Activated naive CD8-positive, alpha-beta T cell treated with anti-CD3 and anti-CD28 coated beads for 36 hours (primary cell): ENCODE results near the gene RNF148. TPM values are rescaled to one million over a fixed set of nuclear protein-coding genes. Genes with fewer than 3 reads are reported as not detected.
"Not testable (repeated sequence)": the region's sequence is repeated elsewhere in the genome, so short reads cannot be mapped to it uniquely, and the experiment has no call there.

Experiments
- DNase-seq: peaks from one replicate; pipeline ENCODE4 v3.0.0; 2021
- H3K27ac Mint-ChIP-seq: one replicate; pipeline ENCODE4 v1.8.0; 2022; ENCODE audit warnings: mild to moderate bottlenecking, moderate library complexity, mixed read lengths
- H3K27me3 Mint-ChIP-seq: one replicate; pipeline ENCODE4 v1.8.0; 2022; ENCODE audit warnings: mild to moderate bottlenecking, mixed read lengths
- H3K36me3 Mint-ChIP-seq: one replicate; pipeline ENCODE4 v1.8.0; 2021; ENCODE audit warnings: mild to moderate bottlenecking, mixed read lengths
- H3K4me1 Mint-ChIP-seq: one replicate; pipeline ENCODE4 v1.8.0; 2021; ENCODE audit warnings: mixed read lengths
- H3K4me3 Mint-ChIP-seq: one replicate; pipeline ENCODE4 v1.8.0; 2022; ENCODE audit warnings: mild to moderate bottlenecking, moderate library complexity, mixed read lengths
- H3K9me3 Mint-ChIP-seq: one replicate; pipeline ENCODE4 v1.8.0; 2022; ENCODE audit warnings: mixed read lengths
- total RNA-seq, 2 experiments: library from RNA; stranded (reverse); gene quantifications; one replicate each; pipeline ENCODE4 v1.2.3, GENCODE V29; 2021

Gene RNF148
- total RNA-seq, 2 experiments from 2014 or later, result not detected

DNA sequence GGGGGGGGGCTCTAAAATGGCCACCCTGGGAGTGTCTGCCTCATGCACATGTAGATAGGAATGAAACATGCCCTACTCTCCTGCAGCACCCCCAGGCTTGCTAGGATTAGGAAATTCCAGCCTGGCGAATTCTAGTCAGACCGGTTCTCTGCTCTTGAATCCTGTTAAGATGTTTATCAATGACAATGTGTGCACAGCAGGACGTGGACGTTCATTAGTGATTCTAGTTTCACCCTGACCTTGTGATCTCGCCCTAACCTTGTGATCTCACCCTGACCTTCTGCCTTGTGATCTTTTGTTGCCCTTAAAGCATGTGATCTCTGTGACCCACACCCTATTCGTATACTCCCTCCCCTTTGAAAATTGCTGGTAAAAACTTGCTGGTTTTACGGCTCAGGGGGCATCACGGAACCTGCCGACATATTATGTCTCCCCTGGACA is 23.4 kb downstream of the RNF148 start:
- not testable (repeated sequence) for H3K4me3 Mint-ChIP-seq, H3K27me3 Mint-ChIP-seq, H3K27ac Mint-ChIP-seq, H3K36me3 Mint-ChIP-seq, H3K9me3 Mint-ChIP-seq, H3K4me1 Mint-ChIP-seq, DNase-seq

DNA sequence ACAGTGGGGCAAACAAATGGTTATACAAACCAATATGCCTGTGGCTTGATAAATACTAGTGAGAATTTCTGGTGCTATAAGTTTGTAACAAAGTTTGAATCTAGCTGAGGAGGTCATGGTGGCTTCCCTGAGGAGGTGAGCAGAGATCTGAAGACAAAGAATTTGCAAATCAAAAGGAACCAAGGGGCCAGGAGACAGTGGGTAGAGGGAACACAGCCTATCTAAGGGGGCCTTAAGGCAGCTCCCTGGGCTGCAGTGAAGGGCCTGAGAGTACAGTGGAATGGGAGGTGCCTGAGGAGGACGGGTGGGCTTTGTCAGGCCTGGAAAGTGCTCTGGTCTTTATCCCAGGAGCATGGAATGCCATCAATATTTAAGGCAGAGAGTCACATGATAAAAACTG is 25.6 kb downstream of the RNF148 start:
- no peaks in the 10 kb centered on the region for H3K9me3 Mint-ChIP-seq
- no peak for DNase-seq
- H3K27ac Mint-ChIP-seq, result no peak overlapping the region
- no peak overlapping the region for H3K4me3 Mint-ChIP-seq
- no peaks in the 10 kb centered on the region for H3K36me3 Mint-ChIP-seq
- H3K4me1 Mint-ChIP-seq, result no peaks in the 10 kb centered on the region
- H3K27me3 Mint-ChIP-seq, result no peaks in the 10 kb centered on the region

DNA sequence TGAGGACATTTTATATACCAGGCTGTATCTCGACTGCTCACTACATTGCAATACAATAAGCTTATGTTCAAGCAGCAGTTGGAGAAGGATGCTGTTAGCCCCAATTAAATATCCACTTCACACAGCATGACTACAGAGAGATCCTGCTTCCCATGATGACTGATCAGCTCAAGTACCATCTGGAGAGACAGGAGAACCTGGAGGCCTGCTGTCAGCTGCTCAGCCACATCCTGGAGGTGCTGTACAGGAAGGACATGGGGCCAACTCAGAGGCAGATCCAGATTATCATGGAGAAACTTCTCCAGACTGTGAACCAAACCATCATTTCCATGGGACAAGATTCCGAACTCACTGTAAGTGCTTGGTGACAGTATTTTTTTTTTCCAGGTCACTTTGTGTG is 26.3 kb downstream of the RNF148 start:
- H3K9me3 Mint-ChIP-seq, result no peaks in the 10 kb centered on the region
- no peak overlapping the region for H3K4me3 Mint-ChIP-seq
- DNase-seq, result no peak
- H3K27me3 Mint-ChIP-seq, result no peaks in the 10 kb centered on the region
- no peaks in the 10 kb centered on the region for H3K36me3 Mint-ChIP-seq
- no peaks in the 10 kb centered on the region for H3K4me1 Mint-ChIP-seq
- H3K27ac Mint-ChIP-seq, result no peak overlapping the region

DNA sequence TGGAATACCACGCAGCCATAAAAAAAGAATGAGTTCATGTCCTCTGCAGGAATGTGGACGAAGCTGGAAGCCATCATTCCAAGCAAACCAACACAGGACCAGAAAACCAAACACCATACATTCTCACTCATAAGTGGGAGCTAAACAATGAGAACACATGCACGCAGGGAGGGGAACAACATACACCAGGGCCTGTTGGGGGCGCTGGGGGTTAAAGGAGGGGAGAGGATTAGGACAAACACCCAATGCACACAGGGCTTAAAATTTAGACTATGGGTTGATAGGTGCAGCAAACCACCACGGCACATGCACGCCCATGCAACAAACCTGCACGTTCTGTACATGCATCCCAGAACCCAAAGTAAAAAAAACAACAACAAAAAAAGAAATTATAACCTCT is 27.1 kb downstream of the RNF148 start:
- Mint-ChIP-seq H3K27me3 (no peaks in the 10 kb centered on the region), H3K4me3 (no peak overlapping the region), H3K9me3 (no peaks in the 10 kb centered on the region), H3K36me3 (no peaks in the 10 kb centered on the region), H3K27ac (no peak overlapping the region), H3K4me1 (no peaks in the 10 kb centered on the region)
- DNase-seq, result no peak

DNA sequence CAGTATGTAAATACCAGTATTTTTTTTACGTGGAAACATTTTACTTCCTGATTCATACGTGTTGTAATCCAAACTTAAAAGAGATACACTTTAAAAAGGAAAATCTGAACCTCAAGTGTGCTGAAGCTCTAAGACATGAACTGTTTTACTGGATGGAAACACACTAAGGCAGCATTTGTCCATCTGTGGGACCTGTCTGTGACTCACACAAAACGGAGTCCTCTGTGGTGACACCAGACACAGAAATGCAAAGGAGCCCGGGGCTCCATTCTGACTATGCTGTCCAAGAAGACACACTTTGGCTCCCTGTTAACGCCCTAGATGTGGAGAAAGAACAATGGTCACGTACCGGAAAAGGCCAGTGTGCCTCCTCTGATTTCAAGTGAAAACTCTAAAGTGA is 27.7 kb downstream of the RNF148 start:
- H3K27me3 Mint-ChIP-seq, result no peaks in the 10 kb centered on the region
- no peaks in the 10 kb centered on the region for H3K36me3 Mint-ChIP-seq
- no peak overlapping the region for H3K4me3 Mint-ChIP-seq
- H3K9me3 Mint-ChIP-seq, result no peaks in the 10 kb centered on the region
- DNase-seq, result no peak
- no peaks in the 10 kb centered on the region for H3K4me1 Mint-ChIP-seq
- H3K27ac Mint-ChIP-seq, result no peak overlapping the region

DNA sequence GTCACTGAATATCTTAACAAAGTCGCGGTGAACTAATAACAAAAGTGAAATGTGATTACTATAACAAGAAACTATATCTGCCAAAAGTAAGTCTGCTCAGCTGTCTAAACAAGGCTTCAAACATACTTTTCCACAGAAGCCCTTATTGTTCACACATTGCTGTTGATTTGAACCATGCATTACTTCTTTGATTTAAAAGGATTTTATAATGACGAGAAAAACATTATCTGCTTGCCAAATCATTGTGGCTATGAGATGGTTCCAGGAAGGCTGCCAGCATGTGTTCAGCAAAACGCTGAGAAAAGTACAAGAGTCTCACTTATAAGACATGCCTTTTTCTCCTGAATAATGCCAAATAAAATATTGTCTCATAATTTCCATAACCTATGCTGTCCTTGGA is 28.2 kb downstream of the RNF148 start:
- no peak overlapping the region for H3K4me3 Mint-ChIP-seq
- no peaks in the 10 kb centered on the region for H3K4me1 Mint-ChIP-seq
- H3K36me3 Mint-ChIP-seq, result no peaks in the 10 kb centered on the region
- no peak overlapping the region for H3K27ac Mint-ChIP-seq
- no peaks in the 10 kb centered on the region for H3K9me3 Mint-ChIP-seq
- DNase-seq, result no peak
- no peaks in the 10 kb centered on the region for H3K27me3 Mint-ChIP-seq

DNA sequence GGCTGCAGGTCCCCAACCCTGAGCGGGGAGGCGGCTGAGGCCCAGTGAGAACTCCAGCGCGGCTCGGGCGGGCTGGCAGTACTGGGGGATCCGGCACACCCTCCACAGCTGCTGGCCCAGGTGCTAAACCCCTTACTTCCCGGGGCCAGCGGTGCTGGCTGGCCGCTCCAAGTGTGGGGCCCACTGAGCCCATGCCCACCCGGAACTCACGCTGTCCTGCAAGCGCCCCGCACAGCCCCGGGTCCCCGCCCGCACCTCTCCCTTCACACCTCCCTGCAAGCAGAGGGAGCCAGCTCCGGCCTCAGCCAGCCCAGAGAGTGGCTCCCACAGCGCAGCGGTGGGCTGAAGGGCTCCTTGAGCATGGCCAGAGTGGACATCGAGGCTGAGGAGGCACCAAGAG is 28.8 kb downstream of the RNF148 start:
- no peaks in the 10 kb centered on the region for H3K4me1 Mint-ChIP-seq
- no peak overlapping the region for H3K27ac Mint-ChIP-seq
- no peak overlapping the region for H3K4me3 Mint-ChIP-seq
- H3K9me3 Mint-ChIP-seq, result no peaks in the 10 kb centered on the region
- H3K27me3 Mint-ChIP-seq, result no peaks in the 10 kb centered on the region
- no peaks in the 10 kb centered on the region for H3K36me3 Mint-ChIP-seq
- no peak for DNase-seq

DNA sequence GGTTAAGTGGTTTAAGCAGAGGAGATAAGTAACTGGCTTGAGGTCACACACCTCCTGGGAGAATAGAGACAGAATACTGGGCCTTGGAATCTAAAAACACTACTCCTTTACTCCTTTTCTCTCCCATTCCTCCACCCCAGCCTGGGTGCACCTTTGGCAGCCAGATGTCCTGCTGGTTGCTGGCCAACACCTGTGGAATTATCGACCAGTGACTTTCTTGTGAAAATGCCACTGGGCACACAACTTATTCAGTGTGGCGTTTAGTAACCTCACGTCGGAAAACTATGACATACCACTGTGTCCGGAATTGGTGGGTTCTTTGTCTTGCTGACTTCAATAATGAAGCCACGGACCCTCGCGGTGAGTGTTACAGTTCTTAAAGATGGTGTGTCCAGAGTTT is 30.2 kb downstream of the RNF148 start:
- H3K27me3 Mint-ChIP-seq, result no peaks in the 10 kb centered on the region
- H3K27ac Mint-ChIP-seq, result no peak overlapping the region
- H3K36me3 Mint-ChIP-seq, result no peaks in the 10 kb centered on the region
- no peak for DNase-seq
- no peaks in the 10 kb centered on the region for H3K9me3 Mint-ChIP-seq
- H3K4me3 Mint-ChIP-seq, result no peak overlapping the region
- H3K4me1 Mint-ChIP-seq, result no peaks in the 10 kb centered on the region

DNA sequence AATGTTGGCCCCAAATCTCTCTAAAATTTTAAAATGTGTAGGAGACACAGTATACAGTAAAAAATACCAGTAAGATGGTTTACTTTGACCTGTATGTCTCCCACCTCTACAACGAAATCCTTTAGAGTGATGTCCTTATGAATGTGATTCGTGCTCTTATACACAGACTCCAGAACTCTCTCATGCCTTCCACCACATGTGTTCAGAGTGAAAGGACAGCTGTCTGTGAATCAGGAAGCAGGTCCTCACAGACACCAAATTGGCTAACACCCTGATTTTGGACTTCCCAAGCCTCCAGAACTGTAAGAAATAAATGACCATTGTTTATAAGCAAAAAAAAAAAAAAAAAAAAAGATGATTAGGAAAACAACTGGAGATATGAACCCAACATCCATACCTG is 39.0 kb downstream of the RNF148 start:
- Mint-ChIP-seq H3K27me3 (no peaks in the 10 kb centered on the region), H3K4me1 (no peaks in the 10 kb centered on the region), H3K4me3 (no peak overlapping the region), H3K36me3 (peaks cover 1% of the 10 kb centered on the region), H3K27ac (no peak overlapping the region), H3K9me3 (peaks cover 2% of the 10 kb centered on the region)
- DNase-seq, result no peak

DNA sequence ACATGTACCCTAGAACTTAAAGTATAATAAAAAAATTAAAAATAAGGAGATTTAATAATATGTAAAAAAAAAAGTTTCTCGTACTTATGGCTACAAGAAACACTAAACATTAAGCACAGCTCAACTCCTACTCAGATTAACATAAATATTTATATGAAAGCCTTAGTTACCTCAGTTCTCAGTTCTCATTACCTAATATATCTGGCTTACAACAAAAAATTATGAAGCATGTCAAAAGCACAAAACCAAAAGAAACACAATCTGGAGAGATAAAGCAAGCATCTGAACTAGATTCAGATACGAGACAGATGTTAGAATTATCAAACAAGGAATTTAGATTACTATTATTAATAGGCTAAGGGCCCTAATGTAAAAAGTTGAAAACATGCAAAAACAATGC is 43.9 kb downstream of the RNF148 start:
- no peak for DNase-seq
- H3K27me3 Mint-ChIP-seq, result no peaks in the 10 kb centered on the region
- peaks cover 1% of the 10 kb centered on the region for H3K36me3 Mint-ChIP-seq
- H3K9me3 Mint-ChIP-seq, result peaks cover 4% of the 10 kb centered on the region
- no peak overlapping the region for H3K4me3 Mint-ChIP-seq
- no peak overlapping the region for H3K27ac Mint-ChIP-seq
- H3K4me1 Mint-ChIP-seq, result no peaks in the 10 kb centered on the region

DNA sequence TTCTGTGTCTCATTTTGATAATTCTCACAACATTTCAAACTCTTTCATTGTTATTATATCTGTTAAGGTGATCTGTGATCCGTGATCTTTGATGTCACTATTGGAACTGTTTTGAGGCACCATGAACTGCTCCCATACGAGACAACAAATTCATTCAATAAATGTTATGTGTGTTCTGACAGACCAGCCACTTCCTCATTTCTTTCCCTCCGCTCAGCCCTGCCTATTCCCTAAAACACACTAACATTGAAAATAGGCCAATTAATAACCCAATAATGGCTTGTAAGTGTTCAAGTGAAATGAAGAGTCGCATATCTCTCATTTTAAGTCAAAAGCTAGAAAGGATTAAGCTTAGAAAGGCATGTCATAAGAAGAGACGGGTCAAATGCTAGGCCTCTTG is 49.0 kb downstream of the RNF148 start:
- Mint-ChIP-seq H3K27ac (no peak overlapping the region), H3K36me3 (no peaks in the 10 kb centered on the region), H3K27me3 (no peaks in the 10 kb centered on the region), H3K4me3 (no peak overlapping the region), H3K9me3 (peaks cover 2% of the 10 kb centered on the region), H3K4me1 (no peaks in the 10 kb centered on the region)
- DNase-seq, result no peak

DNA sequence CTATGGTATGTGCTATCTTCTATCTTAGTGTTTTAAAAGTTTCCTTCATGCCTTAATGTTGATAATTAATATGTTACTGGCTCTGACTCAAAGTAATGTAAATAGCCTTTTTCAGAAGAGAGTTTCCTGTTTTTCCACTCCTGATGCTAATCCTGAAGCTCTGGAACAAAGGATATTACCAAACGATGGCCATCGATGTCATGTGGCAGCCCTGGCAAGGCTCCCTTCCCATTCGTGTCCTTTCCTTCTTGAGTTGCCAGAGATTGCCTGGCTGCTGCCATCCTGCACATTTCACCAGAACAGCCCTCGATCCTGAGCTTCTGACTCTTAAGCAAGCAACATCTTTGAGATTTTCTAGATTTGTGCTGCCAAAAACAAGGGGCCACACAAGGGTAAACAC is 49.8 kb downstream of the RNF148 start:
- no peak overlapping the region for H3K4me3 Mint-ChIP-seq
- H3K27ac Mint-ChIP-seq, result no peak overlapping the region
- no peaks in the 10 kb centered on the region for H3K4me1 Mint-ChIP-seq
- DNase-seq, result no peak
- H3K9me3 Mint-ChIP-seq, result peaks cover 2% of the 10 kb centered on the region
- H3K27me3 Mint-ChIP-seq, result no peaks in the 10 kb centered on the region
- no peaks in the 10 kb centered on the region for H3K36me3 Mint-ChIP-seq

Other genes with a start within 250 kb of the RNF148 start
- gene RNF133, start 3.8 kb downstream of the RNF148 start, total RNA-seq, result not detected
- not detected for gene CADPS2, start 183.5 kb upstream of the RNF148 start, total RNA-seq